Measurements from ENCODE around the gene PGGT1B.

GRCh38 chr5:115263078-115263380 is 352 bp upstream of the PGGT1B start:
- TF ChIP-seq CTCF (conservative IDR thresholded peaks at IDR 0.05; ENCODE audit: low read depth, low read length) (no peak), EZH2 (IDR thresholded peaks at IDR 0.05; ENCODE audit: low read length, unreplicated experiment) (no peak), EZH2phosphoT487 (IDR thresholded peaks at IDR 0.05; ENCODE audit: borderline replicate concordance, low read length) (no peak)

Measured in PC-3 (cell line).